ENCODE measurements around the gene NUP188.
"Not testable (repeated sequence)": the region's sequence is repeated elsewhere in the genome, so short reads cannot be mapped to it uniquely, and the experiment has no call there.

DNA sequence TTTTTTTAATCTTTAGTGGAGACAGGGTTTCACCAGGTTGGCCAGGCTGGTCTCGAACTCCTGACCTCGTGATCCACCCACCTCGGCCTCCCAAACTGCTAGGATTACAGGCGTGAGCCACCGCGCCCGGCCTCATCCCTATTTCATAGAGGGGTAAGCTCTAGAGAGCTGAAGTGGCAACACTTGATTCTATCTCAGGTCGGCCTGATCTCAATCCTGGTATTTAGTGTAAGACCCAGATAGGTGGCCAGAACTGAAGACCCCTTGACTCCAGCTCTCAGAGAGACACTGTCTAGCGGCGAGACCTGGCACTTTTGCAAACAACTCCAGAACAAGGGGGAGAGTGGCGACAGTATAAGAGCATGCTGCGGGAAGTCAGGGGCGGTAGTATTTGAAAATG is 88.3 kb downstream of the NUP188 start:
- TF ChIP-seq CTCF (IDR thresholded peaks at IDR 0.05; ENCODE audit: insufficient read depth, low read length); POLR2AphosphoS5 (IDR thresholded peaks at IDR 0.05; ENCODE audit: low read depth): not testable (repeated sequence)
